Lower lobe of right lung (tissue), 2 donors: ENCODE results near the gene ETV6. TPM values are rescaled to one million over a fixed set of nuclear protein-coding genes. Genes with fewer than 3 reads are reported as not detected.

Source experiments
- ATAC-seq, 2 donors: fragments of 200-7000 bp; cut with Tn5 transposase; one replicate each; pipeline ENCODE4 v1.9.1; 2020 to 2022; ENCODE audit warnings: mild to moderate bottlenecking in 2 of 2, moderate library complexity in 2 of 2
- DNase-seq: peaks from one replicate; pipeline ENCODE4 v3.0.0-alpha.2; 2020
- H3K27ac ChIP-seq: fragments of 200-600 bp; one replicate; pipeline ENCODE4 v1.8.0; 2022
- H3K27me3 ChIP-seq: fragments of 200-600 bp; one replicate; pipeline ENCODE4 v1.8.0; 2022; ENCODE audit warnings: low read depth
- H3K36me3 ChIP-seq: fragments of 200-600 bp; one replicate; pipeline ENCODE4 v1.8.0; 2022; ENCODE audit warnings: mild to moderate bottlenecking
- H3K4me1 ChIP-seq: fragments of 200-600 bp; one replicate; pipeline ENCODE4 v1.8.0; 2022
- H3K4me3 ChIP-seq: fragments of 200-600 bp; one replicate; pipeline ENCODE4 v1.8.0; 2022; ENCODE audit warnings: mild to moderate bottlenecking
- H3K9me3 ChIP-seq: fragments of 200-600 bp; one replicate; pipeline ENCODE4 v1.8.0; 2022
- intact Hi-C: fragments of 100-400 bp; cut with DNase I; formaldehyde crosslinking; loops from one replicate; pipeline ENCODE4 v1.11.0; 2022
- total RNA-seq: library from RNA; stranded (reverse); fragmentation: NEBNext Ultra II Directional; extraction: Animal tissue kit (Norgen Biotek cat#: 25700); gene quantifications from one replicate; pipeline ENCODE4 v1.2.1, GENCODE V29; 2021
- TF ChIP-seq, protein P1 (sequence below): fragments of 200-600 bp; IDR thresholded peaks from one replicate; pipeline ENCODE4 v1.8.0; 2022; ENCODE audit warnings: antibody characterized with exemption, mild to moderate bottlenecking
- donor health status: DM: no; HTN: yes; CAD: no; lungs with severe emphysema.

ETV6 gene
- total RNA-seq, 1 donor from 2014 or later, result 48.4 TPM

DNA sequence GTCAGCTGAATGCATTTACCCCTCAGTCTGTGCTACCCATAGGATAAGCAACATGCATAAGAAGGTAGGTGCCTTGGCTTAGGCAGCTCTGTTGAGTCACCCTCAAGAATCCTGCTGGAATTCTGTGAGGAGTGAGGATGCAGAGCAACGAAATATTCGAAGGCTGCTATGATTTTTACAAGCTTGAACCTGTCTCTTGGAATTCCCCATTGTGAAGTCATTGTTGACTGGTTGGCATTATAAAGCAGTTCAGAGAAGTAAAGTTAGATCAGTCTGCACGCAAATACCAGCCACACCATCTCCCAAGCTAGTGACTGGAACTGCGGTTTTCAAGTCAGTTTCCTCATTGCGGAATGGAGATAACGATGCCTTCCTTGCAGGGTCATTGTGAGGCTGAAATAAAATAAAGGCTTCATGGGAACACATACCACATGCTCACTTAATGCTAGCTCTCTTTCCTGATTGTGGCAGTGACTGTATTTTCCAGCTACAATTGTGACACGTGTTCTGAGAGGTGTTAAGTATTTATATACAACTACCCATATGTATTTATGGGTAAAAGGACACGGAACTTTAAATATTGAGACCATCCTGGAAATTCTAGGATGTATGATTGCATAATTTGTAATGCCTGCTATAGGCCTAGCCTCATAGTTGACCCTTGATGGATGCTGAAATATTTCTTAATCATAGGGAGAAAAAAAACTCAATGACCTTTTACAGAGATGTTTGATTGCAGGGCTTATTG, 96.7 kb downstream of the ETV6 start:
- Histone ChIP-seq H3K4me3 (no peak overlapping the region), H3K9me3 (no peaks in the 10 kb centered on the region), H3K27me3 (no peaks in the 10 kb centered on the region), H3K36me3 (no peaks in the 10 kb centered on the region), H3K27ac (no peak overlapping the region), H3K4me1 (peaks cover 52% of the 10 kb centered on the region)
- TF ChIP-seq, protein P1, sequence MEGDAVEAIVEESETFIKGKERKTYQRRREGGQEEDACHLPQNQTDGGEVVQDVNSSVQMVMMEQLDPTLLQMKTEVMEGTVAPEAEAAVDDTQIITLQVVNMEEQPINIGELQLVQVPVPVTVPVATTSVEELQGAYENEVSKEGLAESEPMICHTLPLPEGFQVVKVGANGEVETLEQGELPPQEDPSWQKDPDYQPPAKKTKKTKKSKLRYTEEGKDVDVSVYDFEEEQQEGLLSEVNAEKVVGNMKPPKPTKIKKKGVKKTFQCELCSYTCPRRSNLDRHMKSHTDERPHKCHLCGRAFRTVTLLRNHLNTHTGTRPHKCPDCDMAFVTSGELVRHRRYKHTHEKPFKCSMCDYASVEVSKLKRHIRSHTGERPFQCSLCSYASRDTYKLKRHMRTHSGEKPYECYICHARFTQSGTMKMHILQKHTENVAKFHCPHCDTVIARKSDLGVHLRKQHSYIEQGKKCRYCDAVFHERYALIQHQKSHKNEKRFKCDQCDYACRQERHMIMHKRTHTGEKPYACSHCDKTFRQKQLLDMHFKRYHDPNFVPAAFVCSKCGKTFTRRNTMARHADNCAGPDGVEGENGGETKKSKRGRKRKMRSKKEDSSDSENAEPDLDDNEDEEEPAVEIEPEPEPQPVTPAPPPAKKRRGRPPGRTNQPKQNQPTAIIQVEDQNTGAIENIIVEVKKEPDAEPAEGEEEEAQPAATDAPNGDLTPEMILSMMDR, result no peak
- peak; percentile 43 to 57 for ATAC-seq
- intact Hi-C loops, result no loop called here
- no peak for DNase-seq

DNA sequence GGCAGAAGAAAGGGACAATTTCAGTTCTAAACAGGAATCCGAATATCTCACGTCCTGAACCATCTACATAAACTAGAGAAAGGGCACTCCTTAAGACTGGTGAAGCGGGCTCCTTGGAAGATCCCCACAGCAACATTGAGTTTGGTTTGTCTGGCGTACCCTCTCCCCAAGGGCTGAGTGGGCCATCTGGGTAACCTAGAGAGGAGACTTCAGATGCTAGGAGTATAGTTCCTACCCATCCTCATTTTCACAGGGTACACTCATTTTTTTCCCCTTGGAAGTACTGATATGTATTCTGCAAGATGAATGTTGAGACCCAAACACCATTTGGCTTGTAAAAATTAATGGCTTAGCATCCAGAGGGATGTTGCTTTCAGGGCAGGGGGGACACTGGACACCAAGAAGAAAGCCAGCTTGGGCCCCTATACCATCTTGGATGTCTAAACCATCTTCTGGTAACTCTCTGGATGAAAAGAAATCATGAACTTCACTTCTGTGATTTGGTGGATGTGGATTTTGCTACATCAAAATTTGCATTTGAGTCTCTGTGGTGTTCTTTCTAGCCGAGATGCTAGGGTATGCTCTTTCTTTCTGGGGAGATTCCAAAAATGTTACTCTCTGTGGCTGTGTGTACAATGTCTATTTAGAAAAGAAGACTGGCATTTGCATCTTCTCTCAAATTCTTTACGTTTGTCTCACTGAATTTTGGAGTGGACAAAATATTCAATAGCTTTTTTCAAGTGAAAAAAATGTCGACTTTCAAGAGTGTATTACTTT, 97.7 kb downstream of the ETV6 start:
- DNase-seq (no peak), ATAC-seq (no peak)
- H3K36me3 ChIP-seq, result no peaks in the 10 kb centered on the region
- no peak overlapping the region for H3K27ac ChIP-seq
- H3K27me3 ChIP-seq, result no peaks in the 10 kb centered on the region
- H3K4me1 ChIP-seq, result peaks cover 43% of the 10 kb centered on the region
- TF ChIP-seq, protein P1, result no peak
- intact Hi-C loops, result no loop called here
- H3K9me3 ChIP-seq, result no peaks in the 10 kb centered on the region
- H3K4me3 ChIP-seq, result no peak overlapping the region

DNA sequence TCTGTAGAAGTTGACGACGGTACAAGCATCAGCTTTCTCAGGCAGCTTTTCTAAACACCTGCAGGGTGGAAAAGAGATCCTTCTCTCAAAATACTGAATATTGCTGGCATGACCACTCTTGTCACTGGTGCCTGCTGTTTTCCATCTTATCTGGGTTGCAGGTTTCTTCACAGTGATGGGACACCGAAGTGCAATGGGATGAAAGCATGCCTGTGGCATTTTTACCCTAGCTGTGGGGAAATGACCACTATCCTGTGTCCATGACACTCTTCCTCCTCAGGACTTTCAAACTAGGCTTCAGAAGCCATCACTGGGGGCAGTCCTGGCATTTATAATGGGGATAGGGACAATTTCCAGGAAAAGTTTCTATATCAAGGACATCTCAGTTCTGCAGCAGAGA, 98.5 kb downstream of the ETV6 start:
- no peak for DNase-seq
- Histone ChIP-seq H3K4me3 (no peak overlapping the region), H3K36me3 (no peaks in the 10 kb centered on the region), H3K27ac (no peak overlapping the region), H3K4me1 (peaks cover 50% of the 10 kb centered on the region), H3K27me3 (no peaks in the 10 kb centered on the region), H3K9me3 (no peaks in the 10 kb centered on the region)
- TF ChIP-seq, protein P1, result no peak
- ATAC-seq, result no peak
- intact Hi-C loops, result no loop called here

DNA sequence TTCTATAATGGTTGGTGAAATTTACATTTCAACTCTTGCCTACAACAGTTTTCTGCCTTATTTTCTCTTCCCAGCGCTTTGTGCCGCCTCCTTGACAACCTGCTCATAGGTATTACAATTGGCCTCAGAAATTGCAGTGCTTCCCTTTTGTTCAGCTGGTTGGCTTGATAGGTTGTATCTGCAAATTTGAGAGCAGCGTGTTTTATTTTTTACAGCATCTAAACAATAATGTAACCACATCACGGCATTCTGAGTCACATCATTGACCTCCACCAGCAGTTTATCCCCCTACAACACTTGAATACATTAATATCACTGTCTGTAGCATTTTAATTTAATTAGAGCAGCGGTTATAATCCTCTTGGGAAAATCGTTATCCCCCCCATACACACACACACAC, 99.4 kb downstream of the ETV6 start:
- TF ChIP-seq, protein P1, result no peak
- Histone ChIP-seq H3K27me3 (no peaks in the 10 kb centered on the region), H3K36me3 (peaks cover 8% of the 10 kb centered on the region), H3K4me3 (no peak overlapping the region), H3K27ac (no peak overlapping the region), H3K9me3 (no peaks in the 10 kb centered on the region), H3K4me1 (peaks cover 54% of the 10 kb centered on the region)
- DNase-seq (no peak), ATAC-seq (no peak)
- intact Hi-C loops, result no loop called here

DNA sequence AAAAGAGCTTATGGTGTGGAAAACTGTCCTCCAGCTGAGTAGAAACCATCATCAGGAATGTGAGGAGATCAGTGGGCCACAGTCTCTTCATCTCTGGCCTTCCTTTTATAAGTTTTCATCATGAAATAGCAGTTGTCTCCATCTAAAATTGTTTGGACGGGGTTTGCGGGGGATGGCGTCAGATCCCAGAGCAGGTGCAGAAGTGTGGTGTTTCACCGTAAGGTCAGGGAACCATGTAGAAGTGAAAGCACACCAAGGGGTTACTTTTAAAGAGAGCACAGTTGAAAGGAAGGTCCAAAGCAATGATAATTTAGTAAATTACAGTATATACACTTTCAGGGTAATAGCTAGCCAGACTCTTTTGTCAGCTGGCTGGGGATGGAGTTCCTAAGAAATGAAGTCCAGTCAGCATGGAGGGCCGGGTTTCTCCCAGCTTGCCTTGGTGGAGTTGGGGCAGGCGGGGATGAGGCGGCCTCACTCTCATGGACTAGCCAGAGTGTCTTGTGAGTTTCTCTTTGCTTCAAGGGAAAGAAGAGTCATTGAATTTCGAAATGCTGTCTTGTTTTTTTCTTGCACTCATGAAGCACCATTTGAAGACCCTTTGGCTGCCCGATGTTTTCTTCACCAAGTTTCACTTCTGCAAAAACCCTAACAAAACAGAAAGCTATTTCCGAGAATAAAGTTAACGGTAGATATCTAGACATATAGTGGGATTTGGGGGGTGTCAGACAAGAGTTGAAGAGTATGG, 100.6 kb downstream of the ETV6 start:
- Histone ChIP-seq H3K9me3 (no peaks in the 10 kb centered on the region), H3K27ac (peak overlapping the region; percentile 33)

More for the DNA sequence above, 100.6 kb downstream of the ETV6 start:
- no peaks in the 10 kb centered on the region for H3K27me3 ChIP-seq
- intact Hi-C loops, result no loop called here
- H3K4me3 ChIP-seq, result no peak overlapping the region
- peak; percentile 70 for DNase-seq
- ATAC-seq, result peak; percentile 51 to 63
- H3K36me3 ChIP-seq, result peaks cover 19% of the 10 kb centered on the region
- TF ChIP-seq, protein P1, result no peak
- peaks cover 54% of the 10 kb centered on the region for H3K4me1 ChIP-seq
